ENCODE data around the gene GRSF1. TPM values are rescaled to one million over a fixed set of nuclear protein-coding genes. Genes with fewer than 3 reads are reported as not detected.

GRSF1 gene, protein sequence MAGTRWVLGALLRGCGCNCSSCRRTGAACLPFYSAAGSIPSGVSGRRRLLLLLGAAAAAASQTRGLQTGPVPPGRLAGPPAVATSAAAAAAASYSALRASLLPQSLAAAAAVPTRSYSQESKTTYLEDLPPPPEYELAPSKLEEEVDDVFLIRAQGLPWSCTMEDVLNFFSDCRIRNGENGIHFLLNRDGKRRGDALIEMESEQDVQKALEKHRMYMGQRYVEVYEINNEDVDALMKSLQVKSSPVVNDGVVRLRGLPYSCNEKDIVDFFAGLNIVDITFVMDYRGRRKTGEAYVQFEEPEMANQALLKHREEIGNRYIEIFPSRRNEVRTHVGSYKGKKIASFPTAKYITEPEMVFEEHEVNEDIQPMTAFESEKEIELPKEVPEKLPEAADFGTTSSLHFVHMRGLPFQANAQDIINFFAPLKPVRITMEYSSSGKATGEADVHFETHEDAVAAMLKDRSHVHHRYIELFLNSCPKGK
- total RNA-seq = 71.3 and 74.0 TPM in 2 replicates

DNA sequence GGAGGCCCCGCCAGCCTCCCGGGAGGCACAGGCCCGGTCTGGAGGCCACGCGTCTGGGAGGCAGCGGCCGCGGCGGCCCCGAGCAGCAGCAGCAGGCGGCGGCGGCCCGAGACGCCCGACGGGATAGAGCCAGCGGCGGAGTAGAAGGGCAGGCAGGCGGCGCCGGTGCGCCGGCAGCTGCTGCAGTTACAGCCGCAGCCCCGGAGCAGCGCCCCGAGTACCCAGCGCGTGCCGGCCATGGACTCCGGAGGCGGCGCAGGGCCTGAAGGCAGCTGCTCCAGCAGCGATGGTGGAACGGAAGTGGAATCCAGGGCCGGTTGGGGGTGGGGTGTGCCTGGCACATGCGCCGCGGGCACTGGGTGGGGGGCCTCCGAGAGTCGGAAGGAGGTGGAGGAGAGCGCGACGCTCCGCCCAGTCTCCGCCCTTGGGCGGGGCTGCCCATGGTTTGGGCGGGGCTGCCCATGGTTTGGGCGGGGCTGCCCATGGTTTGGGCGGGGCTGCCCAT is at the start of gene GRSF1:
Gene GRSF1 (minus strand): TSS at position 302 of the 505 bp plus-strand sequence. CDS start 63 bp downstream, at position 239.

Other genes with a start within 250 kb of the GRSF1 start
- not detected in 2 replicates for gene AMBN, start 247.6 kb downstream of the GRSF1 start, total RNA-seq
- 0.13 TPM in 1 of 2 replicates, not detected in the other for gene ENAM, start 211.1 kb downstream of the GRSF1 start, total RNA-seq
- gene JCHAIN, start 173.4 kb downstream of the GRSF1 start, total RNA-seq = 0.10 and 0.13 TPM in 2 replicates
- 15.6 and 16.5 TPM in 2 replicates for gene UTP3, start 151.4 kb downstream of the GRSF1 start, total RNA-seq
- gene RUFY3, start 117.9 kb downstream of the GRSF1 start, total RNA-seq = 54.0 and 55.2 TPM in 2 replicates
- gene MOB1B, start 62.5 kb upstream of the GRSF1 start, total RNA-seq = 17.1 and 21.6 TPM in 2 replicates
- 12.7 and 17.2 TPM in 2 replicates for gene DCK, start 153.8 kb upstream of the GRSF1 start, total RNA-seq